HFFc6 (cell line): ENCODE results near the gene TFAM. TPM values are rescaled to one million over a fixed set of nuclear protein-coding genes. Genes with fewer than 3 reads are reported as not detected.
"Not testable (repeated sequence)": the region's sequence is repeated elsewhere in the genome, so short reads cannot be mapped to it uniquely, and the experiment has no call there.

Source experiments
- DNase-seq: peaks from one replicate; pipeline ENCODE4 v3.0.0-alpha.2; 2018
- H3K27ac Mint-ChIP-seq: 2 replicates; pipeline ENCODE4 v1.8.0; 2020; ENCODE audit warnings: mild to moderate bottlenecking, mixed read lengths
- H3K27me3 Mint-ChIP-seq: 2 replicates; pipeline ENCODE4 v1.8.0; 2021; ENCODE audit warnings: mild to moderate bottlenecking, moderate library complexity, mixed read lengths; ENCODE audit not compliant: insufficient read depth
- H3K36me3 Mint-ChIP-seq: 2 replicates; pipeline ENCODE4 v1.8.0; 2021; ENCODE audit warnings: low read depth, mixed read lengths
- H3K4me1 Mint-ChIP-seq: 2 replicates; pipeline ENCODE4 v1.8.0; 2020; ENCODE audit warnings: low read depth, mixed read lengths
- H3K4me3 Mint-ChIP-seq: 2 replicates; pipeline ENCODE4 v1.8.0; 2020; ENCODE audit warnings: mild to moderate bottlenecking, moderate library complexity, mixed read lengths
- H3K9me3 Mint-ChIP-seq: 2 replicates; pipeline ENCODE4 v1.8.0; 2020; ENCODE audit warnings: mild to moderate bottlenecking, mixed read lengths
- CTCF ChIP-seq: fragments of 200-600 bp; sonication (generic); IDR thresholded peaks from 2 replicates; pipeline ENCODE4 v1.5.0; 2021; ENCODE audit warnings: antibody characterized with exemption, mild to moderate bottlenecking
- total RNA-seq, 6 experiments: library from RNA; stranded (reverse); fragmentation: NEBNext Ultra II Directional; extraction: Animal tissue kit (Norgen Biotek cat#: 25700); gene quantifications; 2 replicates in 1 of 6; 3 replicates in 5 of 6; pipeline ENCODE4 v1.2.3, GENCODE V29; 2021

The TFAM gene
- total RNA-seq, 6 experiments from 2014 or later, result 21.4 to 27.1 (median 26.0) TPM

GRCh38 chr10:58415757-58416156, 30.5 kb downstream of the TFAM start:
- Mint-ChIP-seq H3K9me3 (peaks cover 17% of the 10 kb centered on the region; the same call in 1 of the 2 replicates), H3K36me3 (no peaks in the 10 kb centered on the region), H3K4me3 (no peak overlapping the region), H3K27me3 (peaks cover 4% of the 10 kb centered on the region; the same call in 1 of the 2 replicates), H3K27ac (no peak overlapping the region), H3K4me1 (peaks cover 34% of the 10 kb centered on the region)
- no peak for DNase-seq
- peak; percentile 25; the same call in 1 of the 2 replicates for TF ChIP-seq CTCF

- peaks cover 12% of the 10 kb centered on the region; the same call in 1 of the 2 replicates for H3K36me3 Mint-ChIP-seq
- H3K4me1 Mint-ChIP-seq, result peaks cover 20% of the 10 kb centered on the region
- DNase-seq, H3K27ac Mint-ChIP-seq, H3K4me3 Mint-ChIP-seq, H3K27me3 Mint-ChIP-seq: not testable (repeated sequence)
- H3K9me3 Mint-ChIP-seq, result peaks cover 24% of the 10 kb centered on the region; the same call in 1 of the 2 replicates
Observed at GRCh38 chr10:58417902-58418301, 32.7 kb downstream of the TFAM start.

GRCh38 chr10:58424176-58424575, 39.0 kb downstream of the TFAM start:
- Mint-ChIP-seq H3K4me1 (peaks cover 6% of the 10 kb centered on the region; the same call in 1 of the 2 replicates), H3K36me3 (peaks cover 19% of the 10 kb centered on the region), H3K27me3 (peaks cover 6% of the 10 kb centered on the region; the same call in 1 of the 2 replicates), H3K9me3 (peaks cover 20% of the 10 kb centered on the region; the same call in 1 of the 2 replicates), H3K27ac (no peak overlapping the region; the same call in 1 of the 2 replicates), H3K4me3 (no peak overlapping the region)
- TF ChIP-seq CTCF, result no peak
- no peak for DNase-seq

- not testable (repeated sequence) for H3K9me3 Mint-ChIP-seq, DNase-seq, H3K4me3 Mint-ChIP-seq, H3K36me3 Mint-ChIP-seq, H3K27me3 Mint-ChIP-seq, H3K27ac Mint-ChIP-seq
- H3K4me1 Mint-ChIP-seq, result peaks cover 15% of the 10 kb centered on the region
Observed at GRCh38 chr10:58428436-58428835, 43.2 kb downstream of the TFAM start.

GRCh38 chr10:58431903-58432302, 46.7 kb downstream of the TFAM start:
- H3K27me3 Mint-ChIP-seq, result no peaks in the 10 kb centered on the region
- DNase-seq, result no peak
- no peak overlapping the region for H3K4me3 Mint-ChIP-seq
- H3K36me3 Mint-ChIP-seq, result peaks cover 3% of the 10 kb centered on the region
- TF ChIP-seq CTCF, result no peak
- H3K9me3 Mint-ChIP-seq, result peaks cover 1% of the 10 kb centered on the region
- H3K27ac Mint-ChIP-seq, result no peak overlapping the region
- peaks cover 37% of the 10 kb centered on the region for H3K4me1 Mint-ChIP-seq

GRCh38 chr10:58433066-58433465, 47.9 kb downstream of the TFAM start:
- Mint-ChIP-seq H3K27ac (no peak overlapping the region), H3K9me3 (no peaks in the 10 kb centered on the region; the same call in 1 of the 2 replicates), H3K27me3 (no peaks in the 10 kb centered on the region), H3K4me1 (peaks cover 49% of the 10 kb centered on the region), H3K4me3 (no peak overlapping the region), H3K36me3 (no peaks in the 10 kb centered on the region)
- no peak for TF ChIP-seq CTCF
- no peak for DNase-seq

- no peaks in the 10 kb centered on the region; the same call in 1 of the 2 replicates for H3K9me3 Mint-ChIP-seq
- DNase-seq, result no peak
- no peak overlapping the region for H3K4me3 Mint-ChIP-seq
- H3K27ac Mint-ChIP-seq, result no peak overlapping the region; the same call in 1 of the 2 replicates
- no peaks in the 10 kb centered on the region for H3K27me3 Mint-ChIP-seq
- no peak for TF ChIP-seq CTCF
- H3K36me3 Mint-ChIP-seq, result no peaks in the 10 kb centered on the region
- peaks cover 54% of the 10 kb centered on the region for H3K4me1 Mint-ChIP-seq
Observed at GRCh38 chr10:58433571-58433970, 48.4 kb downstream of the TFAM start.
